ENCODE data around the gene CTNNA3.
"Not testable (repeated sequence)": the region's sequence is repeated elsewhere in the genome, so short reads cannot be mapped to it uniquely, and the experiment has no call there.

Gene CTNNA3

DNA sequence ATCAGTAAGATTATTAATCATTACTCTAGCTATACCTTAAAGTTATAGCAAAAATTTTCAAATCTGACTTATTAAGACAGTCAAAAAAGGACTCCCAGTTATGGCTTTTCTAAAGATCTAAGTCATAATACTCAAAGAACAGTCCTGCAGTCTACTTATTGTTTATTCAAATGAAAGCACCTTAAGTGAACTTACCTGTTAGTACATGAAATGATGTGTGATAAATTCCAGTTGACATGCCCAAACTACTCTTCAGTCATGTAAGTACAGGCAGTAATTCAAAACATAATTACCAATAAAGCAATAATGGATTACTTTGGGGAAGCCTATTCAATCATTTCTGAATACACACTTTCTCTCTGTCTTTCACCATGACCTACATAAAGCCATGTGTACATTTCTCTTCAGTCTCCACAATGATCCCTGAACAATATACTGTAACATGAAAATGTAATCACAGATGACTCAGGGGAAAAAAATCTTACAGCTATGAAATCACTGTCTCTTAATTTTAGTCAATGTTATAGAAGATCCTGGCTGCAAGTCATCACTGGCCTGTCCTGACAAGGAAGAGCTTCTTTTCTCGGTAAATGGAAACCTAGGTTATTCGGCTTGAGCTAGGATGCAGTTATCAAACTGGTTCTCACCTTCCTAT, 1190.9 kb downstream of the CTNNA3 start:
- no peak for DNase-seq

DNA sequence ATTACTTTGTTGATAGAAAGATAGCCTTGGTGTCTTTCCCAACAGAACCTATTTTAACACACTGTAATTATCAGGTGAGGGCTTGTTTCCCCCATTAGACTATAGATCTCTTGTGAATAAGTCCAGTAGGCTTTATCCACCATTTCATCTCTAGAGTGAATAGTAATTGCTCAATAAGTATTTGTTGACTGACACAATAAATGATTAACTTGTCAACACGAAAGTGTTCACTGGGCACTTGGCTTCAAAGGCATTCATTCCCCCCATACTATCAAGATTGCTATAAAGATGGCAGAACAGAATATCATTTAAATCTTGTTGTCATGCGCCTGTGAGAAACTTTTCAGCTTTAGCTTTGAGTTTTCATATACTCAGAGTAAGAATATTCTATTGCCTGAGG, 1194.6 kb downstream of the CTNNA3 start:
- no peak for DNase-seq

DNA sequence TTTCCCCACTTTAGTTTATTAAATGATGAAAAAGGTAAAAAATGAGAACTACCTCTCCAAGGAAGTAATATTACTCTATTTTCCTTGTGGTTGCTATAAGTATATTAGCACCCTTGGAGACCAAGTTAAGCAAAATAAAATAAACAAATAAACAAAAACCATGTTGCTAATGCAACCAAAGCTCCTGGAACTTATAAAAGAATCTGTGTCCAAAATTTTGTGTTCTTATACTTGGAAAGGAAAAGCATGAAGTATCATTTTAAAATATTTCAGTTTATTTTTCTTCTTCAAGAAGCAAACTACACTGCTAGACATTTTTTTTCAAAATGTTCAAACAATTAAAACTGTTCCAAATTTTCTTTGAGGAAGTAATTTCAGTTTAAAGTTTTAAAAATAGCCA, 1212.0 kb downstream of the CTNNA3 start:
- DNase-seq, result no peak

DNA sequence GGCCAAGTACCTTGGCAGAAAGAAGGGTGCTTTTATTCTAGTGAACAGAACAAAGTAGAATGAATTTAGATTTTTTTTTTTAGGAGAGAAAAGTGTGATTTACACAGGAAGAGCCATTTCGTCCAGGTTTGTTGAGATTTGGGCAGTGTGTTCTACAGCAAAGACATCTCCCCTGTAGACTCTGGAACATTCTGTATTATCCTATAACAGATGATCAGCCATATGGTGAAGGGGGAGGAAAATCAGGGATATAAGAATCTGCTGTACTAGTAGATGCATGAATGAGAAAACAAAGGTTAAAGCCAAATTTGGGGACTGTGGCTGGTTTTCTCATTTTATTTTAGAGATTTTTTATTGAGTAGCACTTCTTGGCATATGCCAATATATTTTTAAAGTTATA, 1223.8 kb downstream of the CTNNA3 start:
- DNase-seq, result no peak

DNA sequence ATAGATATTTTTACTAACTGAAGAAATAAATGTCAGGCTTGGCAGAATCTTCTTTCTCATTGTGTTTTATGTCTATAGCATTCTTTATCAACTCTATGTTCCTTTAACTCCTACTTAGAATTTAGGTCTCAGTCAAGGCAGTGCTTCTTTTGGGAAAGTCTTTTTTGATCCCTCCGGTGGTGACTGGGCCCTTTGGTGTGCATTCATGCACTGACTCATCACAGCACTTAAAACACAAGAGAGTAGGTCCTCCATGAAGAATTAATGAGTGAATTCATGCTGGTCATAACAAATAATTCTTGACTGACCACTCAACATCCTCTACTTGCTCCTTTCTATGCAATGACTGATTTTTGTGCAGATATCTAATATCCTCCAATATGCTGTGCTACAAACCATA, 1229.0 kb downstream of the CTNNA3 start:
- DNase-seq, result no peak

DNA sequence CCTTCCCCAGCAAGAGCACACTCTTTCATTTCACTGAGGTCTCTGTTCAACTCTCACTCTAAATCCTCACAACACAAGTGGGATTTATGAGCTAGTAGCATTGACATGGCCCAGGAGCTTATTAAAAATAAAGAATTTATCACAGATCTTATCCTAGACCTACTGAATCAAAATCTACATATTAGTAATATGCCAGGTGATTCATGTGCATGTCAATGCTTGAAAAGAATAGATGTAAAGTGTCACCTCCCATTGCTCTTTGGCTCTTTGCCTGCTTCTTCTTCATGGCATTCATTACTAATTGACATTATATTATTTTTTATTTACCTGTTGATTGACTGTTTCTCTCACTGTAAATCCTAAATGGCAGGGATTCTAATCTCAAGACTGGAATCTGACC, 1229.4 kb downstream of the CTNNA3 start:
- DNase-seq, result no peak

DNA sequence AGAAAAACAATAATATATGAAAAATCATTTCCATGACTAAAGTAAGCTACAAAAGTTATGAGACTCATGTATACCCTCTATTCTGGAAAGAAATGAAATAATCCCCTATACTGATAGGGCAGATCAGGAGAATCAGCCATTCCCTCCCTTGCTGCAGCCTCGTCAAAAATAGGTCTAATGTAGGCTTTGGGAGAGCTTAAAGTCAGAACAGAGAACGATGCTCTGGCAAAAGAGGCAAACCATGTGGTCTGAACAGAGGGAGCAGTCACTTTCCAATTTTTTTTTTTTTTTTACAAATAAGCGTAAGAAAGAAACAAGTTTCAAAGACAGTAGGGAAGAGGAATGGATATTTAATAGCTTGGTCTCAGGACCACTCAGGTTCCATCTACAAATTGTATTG, 1232.4 kb downstream of the CTNNA3 start:
- DNase-seq, result no peak

DNA sequence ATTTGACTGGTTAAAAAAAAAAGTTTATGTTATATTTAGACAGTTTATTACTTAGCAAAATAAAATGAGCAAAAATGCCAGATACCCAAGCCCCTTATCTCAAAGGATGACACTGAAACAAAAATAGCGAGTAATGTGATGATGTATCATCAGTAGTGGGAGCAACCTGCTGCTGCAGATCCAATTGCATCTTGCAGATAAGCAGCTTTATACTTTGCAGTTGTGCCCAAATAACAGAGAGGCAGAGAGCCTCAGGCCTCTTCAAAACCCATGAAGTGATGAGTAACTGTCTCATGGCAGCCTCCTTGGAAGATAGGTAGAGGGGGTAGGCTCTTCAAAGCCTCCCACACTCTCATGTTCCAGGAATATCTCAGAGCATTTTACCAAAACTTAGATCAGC, 1238.4 kb downstream of the CTNNA3 start:
- no peak for DNase-seq

DNA sequence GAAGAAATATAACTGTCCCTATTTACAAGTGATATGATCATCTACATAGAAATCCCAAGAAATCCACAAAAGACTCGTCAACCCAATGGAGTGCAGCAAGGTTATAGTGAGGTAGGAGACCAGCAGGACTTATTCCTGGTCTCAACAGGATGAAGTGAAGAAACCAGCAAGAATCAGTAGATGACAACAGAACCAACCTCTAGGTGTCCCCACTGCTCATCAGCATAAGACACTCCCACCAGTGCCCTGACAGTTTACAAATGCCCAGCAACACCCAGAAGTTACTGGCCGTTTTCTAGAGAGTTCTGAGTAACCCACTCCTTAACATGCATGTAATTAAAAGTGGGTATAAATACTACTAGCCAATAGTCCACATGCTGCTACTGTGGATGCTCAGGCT, 1240.7 kb downstream of the CTNNA3 start:
- DNase-seq, result no peak

DNA sequence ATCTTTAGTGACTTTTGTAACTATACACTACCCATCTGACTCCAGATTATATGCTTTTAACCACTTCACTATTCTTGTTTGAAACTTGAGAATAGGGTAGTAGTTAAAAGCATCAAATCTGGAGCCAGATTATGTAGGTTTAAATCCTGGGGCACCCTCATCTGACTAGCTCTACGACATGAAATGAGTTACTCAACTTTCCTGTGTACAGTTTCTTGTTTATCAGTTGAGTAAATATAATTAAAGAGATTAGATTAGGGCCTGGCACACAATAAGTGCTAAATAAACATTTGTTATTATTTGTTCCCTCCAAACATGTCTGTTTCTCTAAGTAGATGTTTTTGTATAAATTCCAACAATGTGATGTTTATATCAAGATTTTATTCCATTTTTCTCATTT, 1255.4 kb downstream of the CTNNA3 start:
- DNase-seq, result no peak

DNA sequence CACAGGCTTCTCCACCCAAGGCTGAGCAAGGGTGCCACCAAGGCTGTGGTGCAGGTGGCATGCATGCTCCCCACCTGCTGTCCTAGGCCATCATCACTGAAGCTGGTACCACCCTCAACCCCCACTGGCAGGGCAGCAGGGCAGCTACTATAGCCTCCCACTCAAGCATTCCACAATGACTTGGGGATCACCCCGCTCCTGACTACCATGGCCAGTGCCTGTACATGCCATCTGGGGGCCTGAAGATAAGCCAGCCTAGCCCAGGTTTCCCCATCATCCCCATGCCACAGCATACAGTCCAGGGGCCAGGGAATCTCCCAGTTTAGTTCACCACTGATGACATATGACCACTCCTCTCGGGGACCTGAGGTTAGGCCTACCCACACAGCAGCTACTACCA, 1281.1 kb downstream of the CTNNA3 start:
- DNase-seq, result no peak

DNA sequence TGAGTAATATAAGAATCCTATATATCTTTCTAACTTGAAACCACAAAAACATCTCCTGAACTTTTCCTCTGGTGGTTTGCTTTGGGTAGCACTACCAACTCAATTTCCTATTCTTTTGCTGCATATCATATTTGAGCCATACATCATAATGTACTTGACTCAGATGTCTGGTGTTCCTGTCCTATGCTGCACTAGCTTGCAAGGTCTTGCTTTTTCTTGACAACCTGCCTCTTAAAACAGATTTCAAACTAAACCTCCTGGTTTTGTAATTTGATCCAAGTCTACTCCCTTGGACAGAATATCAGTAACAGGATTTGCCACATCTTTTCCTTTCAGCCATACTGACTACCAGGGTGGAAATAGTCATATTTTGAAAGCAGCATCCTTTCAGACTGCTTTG, 1290.4 kb downstream of the CTNNA3 start:
- DNase-seq, result no peak

DNA sequence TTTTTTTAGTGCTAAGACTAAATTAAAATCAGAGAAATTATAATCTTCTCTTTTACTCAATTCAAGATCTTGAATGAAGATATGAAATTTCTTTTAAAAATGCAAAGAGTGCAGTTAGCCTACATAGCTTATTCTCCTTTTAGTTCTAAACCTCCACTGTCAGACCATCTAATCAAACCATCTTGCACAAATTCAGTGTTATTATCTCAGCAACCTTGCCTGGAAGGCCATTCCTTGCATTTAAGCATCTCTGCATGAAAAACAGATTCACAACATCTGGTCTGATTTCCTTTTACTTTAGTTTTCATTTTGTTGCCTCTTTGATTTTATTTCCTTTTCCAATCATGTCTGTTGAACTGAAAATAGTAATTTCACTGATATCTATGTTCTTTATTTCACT, 1297.3 kb downstream of the CTNNA3 start:
- no peak for DNase-seq

DNA sequence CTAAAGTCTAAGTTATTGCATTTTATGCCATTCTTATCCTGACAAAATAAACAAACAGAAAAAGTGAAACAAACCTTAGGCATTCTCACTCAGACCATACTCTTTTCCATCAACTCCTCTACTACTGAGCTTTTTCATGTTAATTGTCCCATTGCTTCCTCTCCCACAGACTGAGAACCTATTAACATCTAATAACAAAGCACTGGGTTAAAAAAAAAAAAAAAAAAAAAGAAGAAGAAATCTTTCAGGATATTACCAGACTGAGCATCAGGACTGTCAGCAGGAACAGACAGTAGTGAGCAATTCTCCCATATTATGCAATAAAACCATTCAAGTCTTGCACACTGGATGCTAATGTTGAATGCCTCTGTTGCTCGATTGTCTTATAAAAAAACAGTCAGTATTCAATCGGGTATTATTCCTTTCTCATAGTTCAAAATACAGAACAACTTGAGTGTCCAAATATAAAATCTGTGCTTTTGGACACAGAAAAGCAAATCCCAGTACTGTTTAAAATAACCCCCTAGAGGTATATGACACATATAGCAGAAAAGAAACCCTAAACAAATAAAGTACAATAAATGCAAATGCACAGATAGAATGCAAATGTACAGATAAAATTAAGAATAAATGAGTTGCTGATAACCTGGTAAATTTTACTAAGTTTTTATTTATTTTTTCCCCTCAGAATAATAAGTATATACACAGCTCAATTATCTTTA, 1301.5 kb downstream of the CTNNA3 start:
- DNase-seq, result no peak

DNA sequence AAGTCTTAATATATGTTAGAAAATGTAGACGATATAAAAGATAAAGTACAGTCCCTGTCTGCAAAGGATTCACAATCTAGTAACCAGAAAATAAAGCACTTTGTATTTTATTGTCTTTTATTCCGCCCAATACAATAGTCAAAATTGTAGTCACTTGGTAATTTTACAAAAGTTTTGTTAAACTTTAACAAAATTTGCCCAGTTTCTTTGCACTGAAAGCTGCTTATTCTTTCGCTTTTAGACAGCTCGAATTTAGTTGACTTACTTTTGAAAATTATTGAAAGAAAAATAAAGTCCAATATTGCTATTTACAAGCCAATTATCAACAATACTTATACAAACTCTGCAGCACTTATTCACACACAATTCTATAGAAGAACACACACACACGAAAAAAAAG, 1305.1 kb downstream of the CTNNA3 start:
- no peak for DNase-seq

DNA sequence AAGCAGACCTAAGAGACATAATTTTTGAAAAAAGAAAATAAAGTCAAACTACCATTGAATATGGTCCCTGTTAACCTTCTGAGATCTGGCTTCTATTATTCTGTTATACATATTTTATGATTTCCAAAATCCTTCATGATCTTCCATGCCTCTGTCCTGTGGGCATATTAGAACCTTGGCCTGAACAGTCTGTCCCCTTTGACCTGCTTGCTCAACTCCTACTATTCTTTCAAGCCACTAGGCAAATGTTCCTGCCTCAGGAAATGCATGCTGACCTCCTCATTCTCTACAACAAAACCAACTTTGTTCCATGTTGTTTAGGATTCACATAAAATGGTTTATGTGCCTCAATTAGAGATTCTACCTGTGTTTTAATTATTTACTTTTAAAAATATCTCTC, 1315.0 kb downstream of the CTNNA3 start:
- no peak for DNase-seq

DNA sequence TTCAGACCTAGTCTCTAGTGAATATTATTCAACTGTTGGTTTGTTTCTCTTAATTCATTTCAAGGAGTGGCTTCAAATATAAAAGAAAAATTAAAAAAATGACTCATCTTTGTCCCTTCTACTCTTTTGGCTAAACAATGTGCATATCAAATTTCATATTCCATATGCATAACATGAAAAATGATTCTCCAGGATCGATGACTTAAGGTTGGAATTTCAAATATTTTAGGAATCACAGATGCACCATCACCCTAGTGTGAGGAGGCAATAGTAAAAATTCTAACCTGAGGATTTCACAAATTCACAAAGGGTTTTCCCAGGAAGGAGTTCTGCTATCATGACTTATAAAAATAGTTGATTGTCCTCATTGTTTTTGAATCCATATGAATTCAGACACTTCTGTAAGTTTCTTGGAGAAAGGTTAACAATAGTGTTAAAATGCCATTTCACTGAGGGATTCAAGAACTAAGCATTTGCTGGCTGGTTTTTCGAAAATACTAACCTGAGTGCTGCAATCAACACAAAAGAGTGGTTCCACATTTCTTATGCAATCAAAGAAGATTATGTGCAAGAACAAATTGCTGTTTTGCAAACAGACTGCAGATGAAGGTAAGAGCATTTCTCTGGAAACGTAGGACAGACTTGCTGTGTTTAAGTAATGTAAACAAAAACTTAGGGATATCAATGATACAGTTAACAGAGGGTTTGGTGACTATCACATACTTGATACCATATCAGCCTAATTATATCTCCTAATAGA, 1317.7 kb downstream of the CTNNA3 start:
- DNase-seq, result no peak

DNA sequence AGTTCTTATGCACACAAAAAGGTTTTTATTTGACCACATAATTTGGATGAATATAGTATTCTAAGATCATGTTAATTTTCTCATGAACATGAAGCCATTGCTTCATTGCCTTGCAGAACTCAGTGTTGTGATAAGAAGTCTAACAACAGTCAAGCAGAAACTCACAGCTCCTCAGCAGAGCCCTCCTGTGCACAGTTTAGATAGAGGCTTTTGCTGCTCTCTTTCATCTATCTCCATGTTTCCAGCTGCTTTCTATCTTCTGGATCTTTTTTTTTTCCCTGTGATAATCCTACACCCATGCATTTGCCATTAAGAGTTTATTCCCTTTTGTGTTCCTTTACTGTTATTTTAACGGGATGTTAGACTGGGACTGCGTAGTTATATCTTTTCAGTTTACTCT, 1327.8 kb downstream of the CTNNA3 start:
- no peak for DNase-seq

DNA sequence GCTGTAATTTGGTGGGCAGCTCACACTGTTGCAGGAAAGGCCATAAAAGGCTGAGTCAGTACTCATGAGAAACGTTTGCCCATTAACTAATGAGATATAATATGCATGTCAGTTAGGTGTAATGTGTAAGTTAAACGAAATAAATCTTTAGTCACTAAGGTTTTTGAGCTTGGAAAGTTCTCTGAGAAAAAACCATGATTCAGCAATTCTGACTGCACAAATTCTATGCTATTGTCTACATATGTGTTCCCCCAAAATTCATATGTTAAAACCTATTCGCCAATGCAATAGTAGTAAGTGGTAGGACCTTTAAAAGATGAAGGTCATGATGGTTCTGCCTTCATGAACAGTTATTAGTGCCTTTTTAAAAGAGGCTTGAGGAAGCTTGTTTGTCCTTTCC, 1329.8 kb downstream of the CTNNA3 start:
- DNase-seq, result no peak

DNA sequence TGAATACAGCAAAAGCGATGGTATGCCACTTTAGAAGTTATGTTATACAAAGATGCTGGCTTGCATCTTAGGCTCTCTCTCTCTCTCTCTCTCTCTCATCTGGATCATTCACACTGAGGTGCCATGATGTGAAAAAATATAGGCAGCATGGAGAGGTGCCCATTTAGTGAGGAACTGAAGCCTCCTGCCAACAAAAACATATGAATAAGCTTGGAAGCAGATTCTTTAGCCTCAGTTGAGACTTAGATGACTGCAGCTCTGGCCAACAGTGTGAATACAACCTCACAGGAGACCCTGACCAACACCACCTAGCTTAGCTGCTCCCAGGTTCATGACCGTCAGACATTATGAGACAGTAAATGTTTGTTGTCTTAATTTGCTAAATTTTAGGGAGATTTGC, 1330.3 kb downstream of the CTNNA3 start:
- no peak for DNase-seq

DNA sequence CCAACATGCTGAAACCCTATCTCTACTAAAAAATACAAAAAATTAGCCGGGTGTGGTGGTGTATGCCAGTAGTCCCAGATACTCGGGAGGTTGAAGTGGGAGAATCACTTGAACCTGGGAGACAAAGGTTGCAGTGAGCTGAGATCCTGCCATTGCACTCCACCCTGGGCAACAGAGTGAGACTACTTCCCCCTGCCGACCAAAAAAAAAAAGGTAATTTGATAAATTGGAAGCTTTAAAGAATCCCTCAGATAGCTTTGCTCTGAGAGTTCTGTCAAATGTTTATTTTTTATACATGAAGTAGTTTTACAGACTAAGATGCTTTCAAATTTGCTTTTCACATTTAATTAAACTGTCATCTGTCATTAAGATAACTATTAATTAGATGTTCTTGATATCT, 1333.5 kb downstream of the CTNNA3 start:
- no peak for DNase-seq

DNA sequence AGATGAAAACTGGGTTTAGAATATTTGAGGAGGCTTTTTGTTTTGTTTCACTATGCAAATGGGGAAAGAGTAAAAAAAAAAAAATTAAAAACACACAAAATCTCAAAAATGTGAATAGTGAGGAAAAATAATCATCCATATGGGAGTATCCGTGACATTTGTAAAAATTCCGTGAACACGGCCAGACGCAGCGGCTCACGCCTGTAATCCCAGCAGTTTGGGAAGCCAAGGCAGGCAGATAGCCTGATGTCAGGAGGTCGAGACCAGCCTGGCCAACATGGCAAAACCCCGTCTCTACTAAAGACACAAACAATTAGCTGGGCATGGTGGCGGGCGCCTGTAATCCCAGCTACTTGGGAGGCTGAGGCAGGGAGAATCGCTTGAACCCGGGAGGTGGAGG, 1342.2 kb downstream of the CTNNA3 start:
- not testable (repeated sequence) for DNase-seq

DNA sequence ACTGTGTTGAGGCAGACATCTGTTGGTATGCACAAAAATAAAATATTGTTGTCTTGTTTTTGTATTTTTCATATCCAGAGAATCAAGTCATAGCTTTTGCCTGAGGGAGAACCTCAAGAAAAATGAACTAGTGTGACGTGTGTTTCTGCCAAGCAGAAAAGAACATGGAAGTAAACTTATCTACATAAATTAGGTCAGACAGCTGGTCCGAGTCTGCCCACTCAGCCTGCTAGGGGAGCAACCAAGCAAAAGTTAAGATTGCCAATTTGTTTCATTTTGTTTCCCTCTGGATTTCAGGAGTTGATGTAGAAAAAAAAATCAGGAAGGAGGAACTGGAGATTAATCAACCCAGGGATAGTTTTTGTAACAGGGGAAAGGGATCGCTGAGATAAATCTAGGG, 1342.6 kb downstream of the CTNNA3 start:
- DNase-seq, result no peak
